ENCODE results near the gene KMT5B.

KMT5B gene

GRCh38 chr11:68142441-68143309, 70.4 kb downstream of the KMT5B start:
- DNase-seq: no peak

- peak; percentile 98 for DNase-seq
Observed at GRCh38 chr11:68142028-68142412, 71.1 kb downstream of the KMT5B start.

DNA sequence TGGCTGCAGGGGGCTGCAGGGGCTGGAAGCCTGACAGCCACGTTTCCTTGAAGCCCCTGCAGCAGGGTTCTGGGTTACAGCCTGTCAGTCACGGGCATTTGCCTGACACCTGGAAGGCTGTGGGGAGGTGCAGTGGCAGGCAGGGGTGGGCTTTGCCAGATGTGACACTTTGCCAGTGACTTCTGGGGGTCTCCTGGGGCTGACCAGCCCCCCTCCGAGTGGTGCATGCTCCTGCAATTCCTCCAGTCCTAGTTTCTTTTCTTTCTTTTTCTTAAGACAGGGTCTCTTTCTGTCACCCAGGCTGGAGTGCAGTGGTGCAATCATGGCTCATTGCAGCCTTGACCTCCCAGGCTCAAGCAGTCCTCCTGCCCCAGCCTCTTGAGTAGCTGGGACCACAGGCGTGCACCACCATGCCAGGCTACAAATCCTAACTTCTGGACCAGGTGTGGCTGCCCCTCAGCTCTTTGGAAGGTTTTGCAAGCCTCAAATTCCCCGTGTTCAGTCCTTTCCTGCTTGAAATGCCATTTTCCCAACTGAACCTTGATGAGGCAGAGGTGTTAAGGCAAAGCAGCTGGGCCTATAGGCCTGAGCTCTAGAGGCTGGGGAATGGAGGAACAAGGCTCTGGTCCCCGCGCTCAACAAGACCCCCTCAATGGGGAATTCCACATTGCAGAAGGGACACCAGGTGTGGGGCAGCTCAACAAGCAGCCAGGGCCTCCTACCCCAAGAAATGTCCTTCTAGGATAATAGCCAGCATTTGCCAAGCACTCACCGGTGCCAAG, 71.7 kb downstream of the KMT5B start:
- no peak for DNase-seq

- peak; percentile 61 for DNase-seq
Observed at GRCh38 chr11:68140496-68141245, 72.4 kb downstream of the KMT5B start.

DNA sequence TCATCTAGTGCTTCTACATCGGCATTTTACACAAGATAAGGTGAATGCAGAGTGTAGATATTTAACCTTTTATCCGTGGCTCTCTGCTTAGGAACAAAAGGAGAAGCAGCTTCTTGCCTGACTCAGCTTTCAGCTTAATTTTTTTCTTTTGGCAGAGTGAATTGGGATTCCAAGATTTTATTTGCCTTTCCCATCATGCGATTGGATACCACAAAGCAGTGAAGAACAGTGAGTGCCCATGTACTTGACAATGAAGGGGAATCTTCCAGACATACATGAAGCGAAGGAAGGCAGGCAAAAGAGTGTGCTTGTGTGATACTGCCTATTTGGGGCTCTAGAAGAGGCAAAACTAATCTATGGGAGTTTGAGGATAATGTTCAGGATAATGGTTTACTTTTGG, 74.9 kb downstream of the KMT5B start:
- peak; percentile 72 for DNase-seq

DNA sequence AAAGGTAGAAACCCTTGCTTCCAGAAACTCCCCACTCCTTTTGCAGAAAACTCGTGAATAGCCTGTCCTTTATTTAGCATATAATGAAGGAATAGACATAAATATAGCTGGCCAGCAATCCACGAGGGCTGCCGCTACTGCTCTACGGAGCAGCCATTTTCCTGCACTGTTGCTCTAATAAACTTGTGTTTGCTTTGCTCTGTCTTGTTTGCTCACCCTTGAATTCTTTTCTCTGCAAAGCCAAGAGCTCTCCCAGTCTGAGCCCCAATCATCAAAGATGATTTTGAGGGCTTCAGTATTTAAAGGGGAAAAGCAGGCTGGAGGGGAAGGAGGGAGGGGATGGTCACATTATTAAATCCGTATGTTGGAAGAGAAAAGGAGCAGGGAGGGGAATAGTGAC, 75.3 kb downstream of the KMT5B start:
- no peak for DNase-seq

GRCh38 chr11:68136866-68137265, 76.2 kb downstream of the KMT5B start:
- no peak for DNase-seq

DNA sequence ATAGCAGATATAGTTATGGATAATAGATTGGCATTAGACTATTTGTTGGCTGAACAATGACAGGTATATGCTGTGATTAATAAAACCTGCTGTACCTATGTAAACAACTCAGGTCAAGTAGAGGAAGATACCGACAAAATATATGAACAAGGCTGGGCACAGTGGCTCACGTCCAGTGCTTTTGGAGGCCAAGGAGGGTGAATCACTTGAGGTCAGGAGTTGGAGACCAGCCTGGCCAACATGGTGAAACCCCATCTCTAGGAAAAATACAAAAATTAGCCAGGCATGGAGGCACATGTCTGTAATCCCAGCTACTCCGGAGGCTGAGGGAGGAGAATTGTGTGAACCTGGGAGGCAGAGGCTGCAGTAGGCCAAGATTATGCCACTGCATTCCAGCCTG, 77.9 kb downstream of the KMT5B start:
- no peak for DNase-seq

- no peak for DNase-seq
Observed at GRCh38 chr11:68133761-68134160, 79.3 kb downstream of the KMT5B start.

DNA sequence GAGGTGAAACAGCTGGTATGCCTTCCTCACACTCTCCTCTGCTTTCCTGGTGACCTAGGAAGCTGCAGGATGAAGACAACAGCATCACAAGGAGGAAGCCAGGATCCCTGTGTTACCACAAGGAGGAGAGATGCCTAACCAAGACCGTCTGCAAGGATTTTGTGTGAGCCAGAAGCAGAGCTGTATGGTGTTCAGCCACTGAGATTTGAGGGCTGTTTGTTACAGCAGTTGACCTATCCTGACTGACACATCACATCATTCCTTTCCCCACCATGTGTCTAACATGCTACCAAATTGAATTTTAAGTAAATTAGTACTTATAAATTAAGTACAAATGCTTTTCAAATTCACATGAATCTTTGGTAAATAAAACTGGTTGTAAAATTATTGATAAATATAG, 83.0 kb downstream of the KMT5B start:
- no peak for DNase-seq

DNA sequence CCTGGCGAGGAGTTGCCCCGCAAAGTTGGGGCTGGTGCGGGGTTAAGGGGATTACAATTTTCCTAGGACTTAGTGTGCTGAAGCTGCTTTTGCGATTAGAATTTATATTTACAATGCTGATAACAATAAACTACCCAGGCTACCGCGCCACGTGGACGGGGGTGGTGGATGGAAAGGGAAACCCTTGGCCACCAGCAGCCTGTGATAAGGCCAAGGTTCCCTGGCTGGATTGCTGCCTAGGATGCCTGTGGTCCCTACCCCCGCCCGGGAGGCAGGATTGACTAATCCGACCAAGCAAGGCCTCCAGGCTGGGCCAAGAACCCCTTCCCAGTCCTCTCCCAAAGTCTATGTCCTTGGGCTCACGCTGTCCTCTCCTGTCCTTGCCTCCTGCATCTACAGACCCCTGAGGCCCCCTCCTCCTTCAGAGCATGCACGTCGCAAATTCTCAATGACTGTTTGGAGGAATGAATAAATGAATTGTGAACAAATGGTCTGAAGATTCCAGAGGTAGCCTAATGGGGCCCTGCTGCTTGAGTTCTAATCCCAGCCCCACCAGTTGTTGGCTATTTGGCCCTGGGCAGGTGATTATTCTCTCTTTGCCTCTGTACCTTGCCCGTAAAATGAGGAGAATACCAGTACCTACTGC, 84.3 kb downstream of the KMT5B start:
- DNase-seq: peak; percentile 99

DNA sequence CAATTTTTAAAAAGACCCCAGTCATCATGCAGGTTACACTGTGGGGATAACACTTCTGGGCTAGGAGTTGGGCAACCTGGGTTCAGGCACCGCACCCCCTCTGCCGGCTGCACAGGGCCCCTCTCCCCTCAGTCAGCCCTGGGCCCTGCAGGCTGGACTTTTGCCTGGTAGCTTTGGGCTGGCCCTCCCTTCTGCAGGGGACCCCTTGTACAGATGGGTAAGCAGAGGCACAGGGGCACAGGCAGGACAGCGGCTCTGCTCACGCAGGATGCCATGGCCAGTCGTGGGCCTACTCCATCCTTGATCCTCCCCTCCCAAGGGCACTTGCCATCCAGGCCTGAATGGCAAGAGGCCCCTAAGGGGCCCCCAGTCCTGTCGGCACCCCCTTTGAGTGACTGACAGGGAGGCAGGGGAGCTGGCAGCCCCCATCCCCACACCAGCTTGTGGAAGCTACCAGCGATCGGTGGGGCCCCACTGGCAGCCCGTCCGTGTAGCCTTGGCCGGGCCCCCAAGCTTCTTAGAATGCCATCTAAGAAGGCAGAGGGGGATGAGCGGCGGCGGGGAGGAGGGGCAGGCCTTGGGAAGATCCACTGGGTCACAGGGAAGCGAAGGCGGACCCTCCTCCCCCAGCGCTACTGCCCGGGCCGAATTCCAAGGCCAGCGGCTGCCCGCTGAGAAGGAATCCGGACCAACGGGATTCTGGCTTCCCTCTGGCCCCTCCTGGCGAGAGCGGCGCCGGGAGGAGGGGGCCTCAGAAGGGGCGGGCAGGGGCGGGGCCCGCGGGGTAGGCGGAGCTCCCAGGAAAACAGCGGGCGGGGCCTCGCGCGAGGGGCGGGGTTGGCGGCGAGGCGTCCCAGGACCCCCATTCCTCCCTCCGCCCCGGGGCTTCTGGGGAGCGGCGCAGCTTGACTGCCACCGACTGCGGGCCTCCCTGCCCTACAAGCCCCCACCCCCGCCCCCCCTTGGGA, 85.1 kb downstream of the KMT5B start:
- peak; percentile 97 for DNase-seq

DNA sequence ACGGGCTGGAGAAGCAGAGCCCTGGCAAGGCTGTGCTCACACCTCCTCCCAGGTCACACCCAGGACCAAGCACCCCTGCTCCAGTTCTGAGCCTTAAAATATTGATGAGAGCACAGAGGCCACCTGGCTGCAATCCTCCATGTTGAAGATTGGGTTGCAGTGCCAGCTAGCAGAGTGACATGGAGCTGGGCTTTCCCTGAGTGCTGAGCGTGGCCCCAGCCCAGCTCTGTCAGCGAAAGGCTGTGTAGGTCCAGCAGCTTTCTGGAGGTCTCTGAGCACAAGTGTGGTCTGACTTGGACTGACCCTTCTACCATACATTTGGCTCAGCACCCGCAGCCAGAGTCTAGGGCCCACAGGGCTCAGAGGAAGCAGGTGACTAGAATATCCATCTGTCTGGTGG, 87.9 kb downstream of the KMT5B start:
- no peak for DNase-seq

- DNase-seq: no peak
Observed at GRCh38 chr11:68122936-68123539, 90.1 kb downstream of the KMT5B start.

DNA sequence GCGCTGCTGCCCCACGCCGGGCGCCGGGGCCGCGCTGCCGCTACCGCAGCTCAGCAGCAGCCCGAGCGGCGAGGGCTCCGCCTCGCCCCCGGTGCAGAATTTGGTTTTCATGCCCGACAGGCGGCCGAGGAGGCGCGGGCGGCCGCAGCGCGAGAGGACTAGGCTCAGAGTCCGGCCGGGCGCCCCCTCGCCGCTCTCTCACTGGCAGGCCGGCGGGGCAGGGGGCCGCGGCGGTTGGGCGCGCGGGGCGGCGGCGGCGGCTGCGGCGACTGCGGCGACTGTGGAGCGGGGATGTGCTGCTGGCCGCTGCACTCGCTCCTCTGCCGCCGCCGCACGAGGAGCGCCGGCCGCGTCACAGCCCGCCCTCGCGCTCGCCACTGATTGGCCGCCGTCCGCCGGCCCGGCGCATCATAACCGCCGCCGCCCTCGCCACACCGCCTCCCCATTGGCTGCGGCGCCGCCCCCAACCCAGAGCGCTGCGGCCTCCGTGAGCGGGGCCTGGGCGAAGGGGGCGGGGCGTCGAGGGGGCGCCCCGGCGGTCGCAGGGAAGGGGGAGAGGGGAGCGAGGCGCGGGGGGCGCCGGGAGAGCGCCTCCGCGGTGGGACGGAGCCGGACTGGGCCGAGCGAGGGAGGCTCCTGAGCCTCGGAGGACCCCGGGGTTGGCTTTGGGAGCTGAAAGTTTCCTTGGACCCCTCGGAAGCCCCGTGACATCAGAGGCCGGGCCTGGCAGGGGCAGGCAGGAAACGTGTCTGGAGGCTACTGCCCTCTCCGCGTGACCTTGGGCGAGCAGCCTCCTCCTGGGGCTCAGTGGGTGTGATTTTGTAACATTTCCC, 91.8 kb downstream of the KMT5B start, which contains the start of gene CHKA:
TSS of gene CHKA (minus strand) at position 322 of the 833 bp plus-strand sequence. CDS start at position 111, 211 bp downstream.
- peak; percentile 100 for DNase-seq

DNA sequence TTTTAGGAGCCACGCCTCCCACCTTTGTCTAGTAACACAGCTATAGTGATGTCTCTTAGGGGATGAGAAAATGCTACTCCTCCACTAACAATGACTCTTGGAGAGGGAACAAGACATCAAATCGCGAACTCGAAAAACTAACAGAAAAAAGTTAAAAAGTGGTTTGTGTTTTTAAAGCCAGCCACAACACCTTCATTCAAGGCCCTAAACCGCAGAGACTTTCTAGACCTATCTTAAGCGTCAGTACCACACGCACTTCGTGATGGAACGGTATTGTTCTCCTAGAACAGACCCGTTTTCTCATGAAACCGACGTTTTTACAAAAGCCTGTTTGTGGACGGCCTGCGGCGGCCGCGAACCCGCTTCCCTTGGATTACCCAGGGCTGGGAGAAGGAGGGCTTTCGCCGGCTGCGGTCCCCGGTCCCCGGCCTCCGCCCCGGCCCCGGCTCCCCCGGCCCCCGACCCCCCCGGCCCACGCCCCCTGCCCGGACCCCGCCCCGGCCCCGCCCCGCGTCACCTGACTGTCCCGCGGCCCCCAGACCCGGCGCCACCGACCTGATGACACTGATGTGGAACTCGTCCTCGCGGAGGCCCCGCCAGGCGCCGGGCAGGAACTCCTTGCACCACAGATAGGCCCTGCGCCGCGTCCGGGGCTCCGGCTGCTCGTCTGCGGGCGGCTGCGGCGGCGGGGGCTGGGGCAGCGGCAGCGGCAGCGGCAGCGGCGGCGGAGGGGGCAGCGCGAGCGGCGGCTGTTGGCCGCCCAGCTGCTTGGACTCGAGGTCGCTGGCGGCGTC, 92.6 kb downstream of the KMT5B start:
- DNase-seq: peak; percentile 95

DNA sequence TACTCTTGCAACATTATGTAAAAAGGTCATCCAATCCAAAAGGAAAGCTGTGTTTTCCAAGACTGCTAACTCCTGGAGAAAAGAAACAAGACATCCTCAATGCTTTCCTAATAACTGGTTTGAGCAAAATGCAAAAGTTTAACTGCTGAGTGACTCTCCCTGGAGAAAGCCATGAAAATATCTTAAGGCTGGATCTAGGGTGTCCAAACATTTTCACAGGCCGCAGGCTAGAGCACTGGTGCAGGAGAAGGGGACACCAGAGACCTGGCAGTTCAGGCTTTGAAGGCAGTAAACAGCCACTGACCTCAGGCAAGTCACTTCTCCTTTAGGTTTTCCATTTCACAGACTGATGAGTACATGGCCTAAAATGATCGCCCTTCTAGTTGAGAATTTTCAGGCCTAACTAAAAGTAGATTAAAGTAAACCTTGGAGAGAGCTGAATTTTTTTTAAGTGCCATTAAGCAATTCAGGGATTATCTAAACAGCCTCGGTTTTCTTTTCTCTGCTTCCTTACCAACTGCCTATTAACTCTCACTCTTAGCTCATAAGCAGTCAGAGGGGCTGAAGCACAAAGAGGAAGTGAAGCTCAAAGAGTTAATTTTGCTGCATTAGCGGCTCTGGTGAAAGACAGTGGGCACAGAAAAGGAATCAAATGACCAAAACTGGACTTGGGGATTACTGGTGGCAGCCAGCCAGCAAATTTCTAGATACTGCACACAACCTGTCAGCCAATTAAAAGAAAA, 94.2 kb downstream of the KMT5B start:
- DNase-seq: peak; percentile 100

- DNase-seq: no peak
Observed at GRCh38 chr11:68117853-68118470, 95.1 kb downstream of the KMT5B start.

Measured in OCI-M1 (cell line).